ENCODE data around the gene KCNK5. TPM values are rescaled to one million over a fixed set of nuclear protein-coding genes. Genes with fewer than 3 reads are reported as not detected.

The KCNK5 gene
- polyA plus RNA-seq, 2 of the 4 experiments (the other 2 are of a cell fraction): 1.5 to 2.3 TPM

GRCh38 chr6:39200498-39201020 lies 28.7 kb downstream of the KCNK5 start (continued):
- TF ChIP-seq, protein P1, sequence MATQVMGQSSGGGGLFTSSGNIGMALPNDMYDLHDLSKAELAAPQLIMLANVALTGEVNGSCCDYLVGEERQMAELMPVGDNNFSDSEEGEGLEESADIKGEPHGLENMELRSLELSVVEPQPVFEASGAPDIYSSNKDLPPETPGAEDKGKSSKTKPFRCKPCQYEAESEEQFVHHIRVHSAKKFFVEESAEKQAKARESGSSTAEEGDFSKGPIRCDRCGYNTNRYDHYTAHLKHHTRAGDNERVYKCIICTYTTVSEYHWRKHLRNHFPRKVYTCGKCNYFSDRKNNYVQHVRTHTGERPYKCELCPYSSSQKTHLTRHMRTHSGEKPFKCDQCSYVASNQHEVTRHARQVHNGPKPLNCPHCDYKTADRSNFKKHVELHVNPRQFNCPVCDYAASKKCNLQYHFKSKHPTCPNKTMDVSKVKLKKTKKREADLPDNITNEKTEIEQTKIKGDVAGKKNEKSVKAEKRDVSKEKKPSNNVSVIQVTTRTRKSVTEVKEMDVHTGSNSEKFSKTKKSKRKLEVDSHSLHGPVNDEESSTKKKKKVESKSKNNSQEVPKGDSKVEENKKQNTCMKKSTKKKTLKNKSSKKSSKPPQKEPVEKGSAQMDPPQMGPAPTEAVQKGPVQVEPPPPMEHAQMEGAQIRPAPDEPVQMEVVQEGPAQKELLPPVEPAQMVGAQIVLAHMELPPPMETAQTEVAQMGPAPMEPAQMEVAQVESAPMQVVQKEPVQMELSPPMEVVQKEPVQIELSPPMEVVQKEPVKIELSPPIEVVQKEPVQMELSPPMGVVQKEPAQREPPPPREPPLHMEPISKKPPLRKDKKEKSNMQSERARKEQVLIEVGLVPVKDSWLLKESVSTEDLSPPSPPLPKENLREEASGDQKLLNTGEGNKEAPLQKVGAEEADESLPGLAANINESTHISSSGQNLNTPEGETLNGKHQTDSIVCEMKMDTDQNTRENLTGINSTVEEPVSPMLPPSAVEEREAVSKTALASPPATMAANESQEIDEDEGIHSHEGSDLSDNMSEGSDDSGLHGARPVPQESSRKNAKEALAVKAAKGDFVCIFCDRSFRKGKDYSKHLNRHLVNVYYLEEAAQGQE (IDR thresholded peaks at IDR 0.05): no peak
- TF ChIP-seq E2F6 (IDR thresholded peaks at IDR 0.05; ENCODE audit: borderline replicate concordance, low read depth): no peak
- no peak for TF ChIP-seq CBX2 (IDR thresholded peaks at IDR 0.05; ENCODE audit: borderline replicate concordance, low read depth)

DNA sequence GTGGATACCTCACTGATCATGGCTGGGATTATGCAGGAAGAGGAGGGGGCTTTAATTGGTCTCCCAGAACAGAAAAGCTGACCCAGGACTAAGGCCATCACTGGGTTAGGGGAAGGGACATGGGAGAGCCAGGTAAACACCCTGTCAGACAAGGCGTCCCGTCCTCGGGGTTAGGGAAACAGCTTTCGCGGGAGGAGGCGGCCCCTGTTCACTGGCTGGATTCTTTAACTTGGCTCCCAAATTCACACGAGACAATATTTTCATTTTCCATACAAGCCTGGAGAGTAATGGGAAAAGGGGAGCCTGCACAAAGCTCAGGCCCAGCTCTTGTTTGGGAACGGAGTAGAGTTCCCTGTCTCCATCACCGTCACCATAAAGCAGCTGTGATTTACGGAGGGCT lies 29.3 kb downstream of the KCNK5 start:
- TF ChIP-seq CEBPB (IDR thresholded peaks at IDR 0.05) (no peak), RARB (CRISPR knock-in tag; IDR thresholded peaks at IDR 0.05) (no peak), ELK1 (IDR thresholded peaks at IDR 0.05; ENCODE audit: low read depth, low read length) (no peak), NR3C1 (IDR thresholded peaks at IDR 0.05) (no peak), TFCP2L1 (CRISPR knock-in tag; IDR thresholded peaks at IDR 0.05) (no peak), CBX8 (IDR thresholded peaks at IDR 0.05) (no peak), NPAS2 (CRISPR knock-in tag; IDR thresholded peaks at IDR 0.05; ENCODE audit: borderline replicate concordance) (no peak), EP300 (IDR thresholded peaks at IDR 0.05) (no peak), HOXB5 (CRISPR knock-in tag; IDR thresholded peaks at IDR 0.05) (no peak), MAZ (IDR thresholded peaks at IDR 0.05; ENCODE audit: borderline replicate concordance, low read depth, low read length) (no peak), ESRRA (IDR thresholded peaks at IDR 0.05; ENCODE audit: borderline replicate concordance, low read length) (no peak), BHLHE40 (IDR thresholded peaks at IDR 0.05; ENCODE audit: low read depth, low read length) (no peak), JUNB (IDR thresholded peaks at IDR 0.05) (no peak), NFE2L2 (conservative IDR thresholded peaks at IDR 0.05; ENCODE audit: low read length) (no peak)
- TF ChIP-seq, protein P1 (IDR thresholded peaks at IDR 0.05): no peak
- TF ChIP-seq, protein P2, sequence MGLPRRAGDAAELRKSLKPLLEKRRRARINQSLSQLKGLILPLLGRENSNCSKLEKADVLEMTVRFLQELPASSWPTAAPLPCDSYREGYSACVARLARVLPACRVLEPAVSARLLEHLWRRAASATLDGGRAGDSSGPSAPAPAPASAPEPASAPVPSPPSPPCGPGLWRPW (IDR thresholded peaks at IDR 0.05): no peak
- Histone ChIP-seq H3K4me1 (peaks cover 33% of the 10 kb centered on the region), H3K4me3 (no peak overlapping the region), H3K9me3 (no peaks in the 10 kb centered on the region), H3K27ac (no peak overlapping the region), H3K4me2 (no peak overlapping the region)
- DNase-seq (ENCODE audit: low read depth in 1 of 2, low spot score in 1 of 2): no peak
- ChIA-PET CTCF (interaction anchor here (1.1 to 3.0 kb wide), 3 partner anchors 10 to 103 kb away, joined by 4 to 10 read pairs (median 7); no protein-coding TSS in a partner anchor), POLR2A (no interaction called here)
- no peak for ATAC-seq
- 91% methylated on average over 10 of the region's 10 CpGs for WGBS (ENCODE audit: missing lambda C conversion rate)
- FAIRE-seq: no peak
